Left ventricle myocardium inferior (tissue), 1 donor: Measurements from ENCODE around the gene FHIT. TPM values are rescaled to one million over a fixed set of nuclear protein-coding genes. Genes with fewer than 3 reads are reported as not detected.
"Not testable (repeated sequence)": the region's sequence is repeated elsewhere in the genome, so short reads cannot be mapped to it uniquely, and the experiment has no call there.

Experiments
- DNase-seq: peaks from one replicate; pipeline ENCODE4 v3.0.0-alpha.2; 2020
- H3K27ac ChIP-seq: fragments of 200-600 bp; replicated peaks from 2 replicates; pipeline ENCODE4 v1.8.0; 2021
- H3K27me3 ChIP-seq: fragments of 200-600 bp; 2 replicates; pipeline ENCODE4 v1.8.0; 2021; ENCODE audit warnings: low read depth
- H3K36me3 ChIP-seq: fragments of 200-600 bp; 2 replicates; pipeline ENCODE4 v1.8.0; 2021
- H3K4me1 ChIP-seq: fragments of 200-600 bp; 2 replicates; pipeline ENCODE4 v1.8.0; 2021
- H3K4me3 ChIP-seq: fragments of 200-600 bp; 2 replicates; pipeline ENCODE4 v1.8.0; 2021; ENCODE audit warnings: mild to moderate bottlenecking, moderate library complexity
- H3K9me3 ChIP-seq: fragments of 200-600 bp; replicated peaks from 2 replicates; pipeline ENCODE4 v1.8.0; 2021
- CTCF ChIP-seq: fragments of 200-600 bp; IDR thresholded peaks from 2 replicates; pipeline ENCODE4 v1.8.0; 2021; ENCODE audit warnings: antibody characterized with exemption, mild to moderate bottlenecking, borderline replicate concordance
- intact Hi-C: fragments of 100-400 bp; cut with micrococcal nuclease; formaldehyde crosslinking; loops from one replicate; pipeline ENCODE4 v1.11.0; 2022
- total RNA-seq: library from RNA; stranded (reverse); fragmentation: NEBNext Ultra II Directional; extraction: Animal tissue kit (Norgen Biotek cat#: 25700); gene quantifications from one replicate; pipeline ENCODE4 v1.2.1, GENCODE V29; 2021
- donor health status: DM: no; HTN: yes; CAD: no; lungs with severe emphysema.

FHIT gene
- total RNA-seq, 1 donor from 2014 or later: 16.0 TPM

- intact Hi-C loops: no loop called here
- H3K4me1 ChIP-seq: no peaks in the 10 kb centered on the region
Measured at GRCh38 chr3:60697132-60697531, 554.1 kb downstream of the FHIT start.

GRCh38 chr3:60696428-60697125 is 554.7 kb downstream of the FHIT start:
- no peak for TF ChIP-seq CTCF
- no peaks in the 10 kb centered on the region for H3K36me3 ChIP-seq
- no peak for DNase-seq
- intact Hi-C loops: no loop called here
- no peaks in the 10 kb centered on the region for H3K27me3 ChIP-seq
- H3K4me3 ChIP-seq: no peak overlapping the region
- no peaks in the 10 kb centered on the region for H3K4me1 ChIP-seq
- no peak overlapping the region for H3K27ac ChIP-seq
- H3K9me3 ChIP-seq: no peaks in the 10 kb centered on the region

More at GRCh38 chr3:60697132-60697531, 554.1 kb downstream of the FHIT start:
- TF ChIP-seq CTCF: no peak
- no peak overlapping the region for H3K4me3 ChIP-seq
- H3K27me3 ChIP-seq: no peaks in the 10 kb centered on the region
- H3K27ac ChIP-seq: no peak overlapping the region
- H3K36me3 ChIP-seq: no peaks in the 10 kb centered on the region
- no peak for DNase-seq
- no peaks in the 10 kb centered on the region for H3K9me3 ChIP-seq

GRCh38 chr3:60675424-60675823 is 575.8 kb downstream of the FHIT start:
- Histone ChIP-seq H3K4me1 (no peaks in the 10 kb centered on the region), H3K9me3 (peaks cover 3% of the 10 kb centered on the region), H3K36me3 (no peaks in the 10 kb centered on the region), H3K4me3 (no peak overlapping the region), H3K27me3 (no peaks in the 10 kb centered on the region), H3K27ac (no peak overlapping the region)
- no peak for TF ChIP-seq CTCF
- no peak for DNase-seq
- intact Hi-C loops: no loop called here

GRCh38 chr3:60674870-60675269 is 576.4 kb downstream of the FHIT start:
- TF ChIP-seq CTCF: no peak
- no peaks in the 10 kb centered on the region for H3K36me3 ChIP-seq
- H3K4me1 ChIP-seq: no peaks in the 10 kb centered on the region

GRCh38 chr3:60673123-60673522 is 578.1 kb downstream of the FHIT start:
- TF ChIP-seq CTCF: no peak
- H3K4me3 ChIP-seq: no peak overlapping the region
- H3K27me3 ChIP-seq: no peaks in the 10 kb centered on the region
- H3K4me1 ChIP-seq: no peaks in the 10 kb centered on the region
- H3K9me3 ChIP-seq: peaks cover 3% of the 10 kb centered on the region
- no peak overlapping the region for H3K27ac ChIP-seq
- DNase-seq: no peak
- H3K36me3 ChIP-seq: no peaks in the 10 kb centered on the region
- intact Hi-C loops: no loop called here

More at GRCh38 chr3:60674870-60675269, 576.4 kb downstream of the FHIT start:
- Histone ChIP-seq H3K4me3 (no peak overlapping the region), H3K27ac (no peak overlapping the region), H3K27me3 (no peaks in the 10 kb centered on the region), H3K9me3 (peaks cover 3% of the 10 kb centered on the region)
- intact Hi-C loops: no loop called here
- no peak for DNase-seq

GRCh38 chr3:60672337-60672736 is 578.9 kb downstream of the FHIT start:
- DNase-seq, H3K9me3 ChIP-seq, H3K27ac ChIP-seq, H3K27me3 ChIP-seq, H3K4me1 ChIP-seq, intact Hi-C loops, H3K36me3 ChIP-seq, H3K4me3 ChIP-seq: not testable (repeated sequence)
